T1000 (cell line): ENCODE results near the gene MOXD1.
A peak's percentile ranks its signal among the peaks of the same experiment; 100 is the strongest.
"Not testable (repeated sequence)": the region's sequence is repeated elsewhere in the genome, so short reads cannot be mapped to it uniquely, and the experiment has no call there.

Experiments
- DNase-seq: peaks from one replicate; lab custom pipeline; 2025; ENCODE audit warnings: mixed read lengths; lab: John Stamatoyannopoulos, UW

The MOXD1 gene

GRCh38 chr6:132282696-132283095 lies 118.6 kb downstream of the MOXD1 start:
- DNase-seq = no peak

DNA sequence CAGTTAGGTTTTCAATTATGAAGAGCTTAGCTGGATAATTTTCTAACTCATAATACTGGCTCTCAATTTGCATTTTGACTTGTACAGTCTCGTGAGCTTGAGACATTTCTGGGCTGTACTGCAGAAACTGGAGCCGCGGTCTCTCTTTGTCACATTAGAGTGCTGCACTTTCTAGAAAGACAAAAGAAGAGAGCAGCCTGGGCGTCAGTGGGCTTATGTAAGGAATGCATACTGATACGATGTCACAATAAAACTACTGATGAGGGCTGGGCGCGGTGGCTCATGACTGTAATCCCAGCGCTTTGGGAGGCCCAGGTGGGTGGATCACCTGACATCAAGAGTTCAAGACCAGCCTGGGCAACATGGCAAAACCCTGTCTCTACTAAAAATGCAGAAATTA lies 120.8 kb downstream of the MOXD1 start:
- no peak for DNase-seq

- DNase-seq = peak; percentile 57
Measured at GRCh38 chr6:132279592-132280139, 121.6 kb downstream of the MOXD1 start.

- no peak for DNase-seq
Measured at GRCh38 chr6:132275066-132275970, 126.0 kb downstream of the MOXD1 start.

DNA sequence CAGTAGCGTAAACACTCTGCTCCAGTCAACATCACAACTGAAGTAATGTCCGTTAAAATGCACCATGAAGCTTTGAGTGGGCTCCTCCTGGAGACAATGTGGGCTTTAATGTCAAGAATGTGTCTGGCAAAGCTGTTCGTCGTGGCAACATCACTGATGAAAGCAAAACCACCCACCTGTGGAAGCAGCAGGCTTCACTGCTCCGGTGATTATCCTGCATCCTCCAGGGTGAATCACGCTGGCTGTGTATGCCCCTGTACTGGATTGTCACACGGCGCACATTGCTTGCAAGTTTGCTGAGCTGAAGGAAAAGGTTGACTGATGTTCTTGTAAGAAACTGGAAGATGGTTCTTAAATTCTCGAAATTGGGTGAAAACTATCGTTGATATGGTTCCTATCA lies 128.5 kb downstream of the MOXD1 start:
- no peak for DNase-seq

DNA sequence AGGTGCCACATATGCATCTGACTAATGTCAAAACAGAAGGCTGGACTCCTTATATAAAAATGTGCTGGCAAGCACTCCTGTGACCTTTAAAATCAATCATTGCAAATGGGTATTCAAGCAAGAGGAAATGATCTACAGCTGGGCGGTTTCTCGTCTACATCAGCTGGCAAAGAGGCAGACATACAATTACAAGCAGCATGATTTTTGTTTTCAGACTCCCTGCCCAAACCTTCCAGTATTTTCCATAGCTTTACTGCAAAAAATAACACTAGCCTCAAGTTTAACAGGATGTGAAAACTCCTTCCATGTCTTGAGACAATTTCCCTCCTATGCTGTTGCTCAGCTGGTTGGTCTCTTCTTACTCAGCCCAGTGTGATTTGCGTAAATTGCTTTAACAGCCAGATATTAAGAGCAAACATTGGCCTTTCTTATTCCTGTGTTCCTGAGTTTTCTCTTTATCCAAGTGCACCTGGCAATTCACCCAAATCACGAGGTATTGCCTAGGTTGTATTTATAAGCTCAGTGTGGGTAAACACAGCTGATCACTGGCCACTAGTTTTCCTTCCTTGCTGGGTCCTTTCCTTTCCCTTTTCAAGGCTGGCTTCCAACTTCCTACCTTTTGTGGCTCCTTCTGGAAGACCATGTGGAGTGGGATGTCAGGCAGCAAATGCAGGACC lies 130.4 kb downstream of the MOXD1 start:
- DNase-seq = no peak

DNA sequence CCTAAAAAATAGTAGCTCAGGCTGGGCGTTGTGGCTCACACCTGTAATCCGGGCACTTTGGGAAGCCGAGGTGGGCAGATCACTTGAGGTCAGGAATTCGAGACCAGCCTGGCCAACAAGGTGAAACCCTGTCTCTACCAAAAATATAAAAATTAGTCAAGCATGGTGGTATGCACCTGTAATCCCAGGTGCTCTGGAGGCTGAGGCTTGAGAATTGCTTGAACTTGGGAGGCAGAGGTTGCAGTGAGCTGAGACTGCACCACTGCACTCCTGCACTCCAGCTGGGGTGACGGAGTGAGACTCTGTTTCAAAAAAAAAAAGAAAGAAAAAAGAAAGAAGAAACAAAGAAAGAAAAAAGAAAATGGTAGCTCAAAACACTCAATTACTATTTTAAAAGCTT lies 132.6 kb downstream of the MOXD1 start:
- not testable (repeated sequence) for DNase-seq

GRCh38 chr6:132268209-132268608 lies 133.1 kb downstream of the MOXD1 start:
- no peak for DNase-seq

- DNase-seq = no peak
Measured at GRCh38 chr6:132265451-132266097, 135.7 kb downstream of the MOXD1 start.

- no peak for DNase-seq
Measured at GRCh38 chr6:132264021-132264500, 137.2 kb downstream of the MOXD1 start.

DNA sequence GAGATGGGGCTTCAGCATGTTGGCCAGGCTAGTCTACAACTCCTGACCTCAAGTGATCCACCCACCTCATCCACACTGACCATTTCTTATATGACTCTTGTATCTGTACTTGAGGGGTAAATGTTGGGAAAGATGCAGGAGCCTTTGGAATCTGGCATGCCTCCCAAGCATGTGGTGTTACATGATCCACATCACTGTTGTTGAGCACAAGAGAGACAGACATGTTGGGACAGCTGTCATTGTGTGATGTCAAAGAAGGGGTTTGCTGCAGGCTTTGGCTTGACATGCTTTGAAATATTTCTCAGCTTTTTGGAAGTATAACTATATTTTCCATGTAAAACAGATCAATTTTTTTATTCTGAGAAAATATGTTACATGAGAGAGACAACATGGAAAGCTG lies 139.9 kb downstream of the MOXD1 start:
- no peak for DNase-seq

DNA sequence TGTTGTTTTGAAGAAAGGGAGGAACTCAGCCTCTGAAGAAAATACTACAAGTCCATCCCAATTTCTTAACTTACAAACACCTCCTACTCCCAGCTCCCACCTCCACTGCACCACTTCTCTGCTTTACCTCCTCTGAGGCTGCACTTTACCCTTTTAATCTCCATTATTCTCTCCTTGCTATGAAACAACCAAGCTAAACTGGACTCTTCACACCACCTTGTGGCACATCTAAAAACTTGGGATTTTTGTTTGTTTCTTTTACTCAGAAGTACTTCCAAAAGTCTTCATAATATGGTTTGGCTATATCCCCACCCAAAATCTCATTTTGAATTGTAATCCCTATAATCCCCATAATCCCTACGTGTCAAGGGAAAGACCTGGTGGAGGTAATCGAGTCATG lies 142.2 kb downstream of the MOXD1 start:
- no peak for DNase-seq

GRCh38 chr6:132257561-132257960 lies 143.7 kb downstream of the MOXD1 start:
- DNase-seq = no peak

DNA sequence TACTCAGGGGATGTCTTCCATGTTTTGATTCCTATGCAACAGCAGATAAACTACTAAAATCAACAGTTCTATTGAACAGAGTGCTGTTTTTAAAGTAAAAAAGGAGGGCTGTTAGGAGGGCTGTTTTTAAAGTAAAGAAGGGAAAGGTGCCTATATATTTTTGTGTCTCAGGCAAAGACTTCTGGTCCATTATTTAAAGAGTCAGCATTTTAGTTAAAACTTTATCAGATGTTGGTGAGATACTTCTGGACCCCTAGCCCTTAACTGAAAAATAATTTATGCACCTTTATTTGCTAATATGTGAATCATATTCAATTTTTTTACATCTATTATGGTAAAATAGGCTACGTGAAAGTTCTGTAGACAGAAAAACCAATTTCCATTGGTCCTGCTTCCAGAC lies 144.8 kb downstream of the MOXD1 start:
- no peak for DNase-seq

GRCh38 chr6:132253906-132254305 lies 147.4 kb downstream of the MOXD1 start:
- no peak for DNase-seq

GRCh38 chr6:132253211-132253610 lies 148.1 kb downstream of the MOXD1 start:
- DNase-seq = no peak

GRCh38 chr6:132252113-132252512 lies 149.2 kb downstream of the MOXD1 start:
- DNase-seq = no peak

DNA sequence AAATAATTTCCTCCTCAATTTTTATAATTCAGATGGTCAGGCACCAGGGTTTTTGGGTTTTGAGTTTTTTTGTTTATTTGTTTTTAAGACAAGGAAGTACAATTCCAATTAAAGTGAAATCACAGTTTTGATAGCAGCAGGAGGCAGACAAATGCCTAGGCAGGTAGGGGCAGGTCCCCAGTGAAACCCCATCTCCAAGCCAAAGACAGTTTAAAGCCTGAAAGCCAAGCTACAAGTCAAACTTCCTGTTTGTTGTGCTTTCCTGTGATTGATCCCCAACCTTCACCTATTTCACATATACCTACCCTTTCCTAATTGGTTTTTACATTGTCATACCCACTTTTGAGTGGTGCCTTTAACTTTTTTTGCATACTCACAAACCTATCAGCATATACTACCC lies 149.6 kb downstream of the MOXD1 start:
- no peak for DNase-seq

DNA sequence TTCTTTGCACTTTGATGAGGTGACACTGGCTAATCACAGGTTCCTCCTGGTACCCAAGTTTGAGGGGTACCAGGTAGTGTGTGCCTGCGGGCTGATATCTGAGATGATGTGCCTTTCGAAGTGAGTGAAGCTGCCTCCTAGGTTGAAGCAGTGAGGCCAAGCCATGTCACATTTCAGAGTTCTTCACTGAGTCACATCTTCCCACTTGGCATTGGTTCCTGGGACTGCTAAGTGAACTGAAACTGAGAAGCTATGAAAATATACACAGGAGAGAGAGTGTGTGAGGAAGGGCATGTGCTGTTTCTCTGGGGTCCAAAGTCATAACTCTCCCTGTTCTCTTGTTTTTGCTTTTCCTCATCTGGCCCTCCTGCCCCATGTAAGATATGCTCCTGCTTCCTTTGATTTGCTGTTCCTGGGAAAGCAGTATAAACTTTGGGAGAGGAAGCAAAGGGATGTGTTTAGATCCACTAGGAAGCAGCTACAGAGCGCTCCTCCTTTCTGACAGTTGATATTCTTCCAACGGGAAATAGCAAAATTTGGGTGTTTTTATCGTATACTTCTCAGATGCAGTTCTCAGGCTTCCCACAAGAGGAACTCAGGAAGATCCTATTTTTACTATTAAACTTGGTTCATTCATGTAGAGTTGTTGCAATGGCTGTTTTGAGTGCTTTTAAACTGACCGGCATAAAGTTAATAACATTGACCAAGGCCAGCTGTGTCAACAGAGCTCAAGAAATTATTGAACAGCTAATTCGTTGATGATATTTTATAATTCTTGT lies 153.7 kb downstream of the MOXD1 start:
- DNase-seq = no peak

DNA sequence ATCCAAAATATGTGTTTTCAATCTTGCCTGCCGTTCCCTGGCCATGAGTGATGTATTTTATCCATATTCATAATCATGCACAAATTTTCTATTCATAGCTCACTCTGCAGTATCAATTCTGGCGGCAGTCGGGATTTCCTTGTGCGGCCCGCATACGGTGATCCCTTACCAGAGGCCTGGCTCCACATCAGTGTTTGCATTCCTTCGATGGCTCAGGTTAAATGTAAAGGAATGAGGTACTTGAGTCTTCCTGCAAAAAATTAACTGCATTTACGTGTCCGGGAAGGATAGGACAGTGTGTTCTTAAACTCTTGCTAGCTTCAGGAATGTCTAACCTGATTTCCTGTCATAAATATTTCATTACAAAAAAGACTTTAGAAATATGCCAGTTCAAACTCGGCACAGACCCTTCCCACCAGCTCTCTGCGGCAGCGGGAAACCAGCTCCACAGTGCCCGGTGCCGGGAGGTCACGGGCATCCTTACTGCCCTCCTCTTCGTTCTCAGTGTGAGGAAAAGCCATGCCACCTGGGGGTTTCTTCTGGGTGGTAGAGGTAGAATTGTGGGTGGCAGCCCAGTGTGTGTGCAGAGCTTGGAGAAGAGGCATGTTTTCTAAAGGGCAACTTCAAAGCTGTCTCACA lies 154.5 kb downstream of the MOXD1 start:
- no peak for DNase-seq

GRCh38 chr6:132246120-132246617 lies 155.1 kb downstream of the MOXD1 start:
- no peak for DNase-seq
